HG02571 (cell line): ENCODE results near the gene H2AZ2.

ENCODE experiments used
- ATAC-seq: cut with Tn5 transposase; IDR thresholded peaks from one replicate; pipeline ENCODE4 v1.9.1; 2021; ENCODE audit warnings: mild to moderate bottlenecking, moderate library complexity; ENCODE audit not compliant: unreplicated experiment

The H2AZ2 gene

DNA sequence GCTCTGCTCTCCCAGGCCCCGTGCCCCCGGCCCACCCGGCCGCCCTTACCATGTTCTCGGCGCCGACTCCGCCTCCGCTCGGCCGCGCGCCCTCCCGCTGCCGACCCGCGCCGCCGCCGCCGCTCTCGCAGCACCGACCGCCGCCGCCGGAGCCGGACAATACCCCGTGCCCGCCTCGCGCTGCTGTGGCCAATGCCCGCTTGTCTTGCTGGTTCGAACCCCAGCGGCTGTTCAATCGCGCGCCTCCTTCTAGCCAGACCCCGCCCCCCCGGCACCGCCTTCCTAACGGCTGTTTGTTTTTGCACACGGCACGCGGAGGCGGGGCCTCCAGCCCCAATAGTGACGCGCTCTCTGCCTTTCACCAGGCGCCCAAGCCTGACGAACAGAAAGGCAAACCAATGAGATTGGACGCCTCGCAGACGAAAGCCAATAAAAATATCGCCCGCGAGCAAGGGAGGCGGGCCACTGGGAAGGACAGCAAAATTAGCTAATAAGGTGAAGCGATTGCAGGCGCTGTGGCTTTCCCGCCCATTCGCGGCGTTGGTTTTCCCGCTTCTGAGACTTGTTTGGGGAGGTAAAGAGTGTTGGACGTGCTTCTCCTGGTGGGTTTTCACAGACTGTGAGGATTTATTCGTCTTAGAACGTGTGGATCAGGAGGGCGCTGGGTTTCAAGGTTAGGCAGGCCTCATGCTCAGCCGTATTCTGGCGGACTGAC is at the start of gene H2AZ2:
Gene H2AZ2, minus strand, starts transcription at position 168 of the 715 bp plus-strand sequence. Its CDS starts 116 bp downstream, at position 52.
- peak; percentile 84 for ATAC-seq

DNA sequence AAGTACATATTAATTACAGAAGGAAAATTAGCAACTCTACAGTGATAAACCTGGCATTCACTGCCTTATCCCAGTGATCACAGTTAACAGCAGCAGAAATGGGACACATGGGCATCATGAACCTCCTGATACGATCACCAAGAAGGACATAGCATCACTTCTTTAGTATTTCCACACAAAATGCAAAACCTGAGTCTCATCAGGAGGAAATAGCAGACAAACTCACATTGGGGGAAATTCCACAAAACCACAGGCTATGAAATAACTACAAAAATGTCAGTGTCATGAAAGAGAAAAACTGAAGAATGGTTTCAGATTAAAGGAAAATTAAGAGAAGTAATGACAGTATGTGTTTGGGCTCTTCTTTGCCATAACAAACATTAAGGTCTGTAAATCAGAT is 49.4 kb upstream of the H2AZ2 start:
- no peak for ATAC-seq

DNA sequence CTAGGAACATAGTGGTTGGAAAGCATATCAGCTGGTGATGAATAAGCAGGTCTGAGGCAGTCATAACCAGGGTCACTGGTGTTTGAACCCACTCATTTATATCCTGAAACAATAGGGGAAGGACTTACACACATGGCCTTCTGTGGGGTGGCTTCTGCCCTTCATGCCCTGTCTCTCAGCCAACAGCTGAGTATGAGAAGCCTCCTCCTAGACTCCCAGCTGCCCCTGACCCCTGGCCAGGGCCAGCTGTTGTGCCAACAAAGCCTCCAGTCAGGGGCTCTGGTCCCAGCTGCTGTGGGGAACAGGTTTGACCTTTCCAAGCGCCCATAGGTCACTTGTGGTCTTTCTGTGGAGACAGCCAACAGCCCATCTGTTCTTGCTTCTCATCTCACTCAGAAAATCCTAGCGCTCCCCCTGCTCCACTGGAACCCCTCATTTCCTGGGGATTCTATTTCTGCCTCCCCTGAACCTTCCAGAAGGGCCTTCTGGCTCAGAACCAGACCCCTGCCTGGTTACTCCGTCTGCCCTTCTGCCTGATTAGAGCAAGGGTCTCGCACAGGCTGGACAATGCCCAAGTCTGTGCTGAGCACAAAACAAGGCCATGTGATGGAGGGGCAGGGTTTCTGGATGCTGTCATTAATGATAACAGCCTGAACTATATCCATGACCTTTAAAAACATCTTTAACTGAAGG is 47.1 kb upstream of the H2AZ2 start:
- ATAC-seq, result no peak

DNA sequence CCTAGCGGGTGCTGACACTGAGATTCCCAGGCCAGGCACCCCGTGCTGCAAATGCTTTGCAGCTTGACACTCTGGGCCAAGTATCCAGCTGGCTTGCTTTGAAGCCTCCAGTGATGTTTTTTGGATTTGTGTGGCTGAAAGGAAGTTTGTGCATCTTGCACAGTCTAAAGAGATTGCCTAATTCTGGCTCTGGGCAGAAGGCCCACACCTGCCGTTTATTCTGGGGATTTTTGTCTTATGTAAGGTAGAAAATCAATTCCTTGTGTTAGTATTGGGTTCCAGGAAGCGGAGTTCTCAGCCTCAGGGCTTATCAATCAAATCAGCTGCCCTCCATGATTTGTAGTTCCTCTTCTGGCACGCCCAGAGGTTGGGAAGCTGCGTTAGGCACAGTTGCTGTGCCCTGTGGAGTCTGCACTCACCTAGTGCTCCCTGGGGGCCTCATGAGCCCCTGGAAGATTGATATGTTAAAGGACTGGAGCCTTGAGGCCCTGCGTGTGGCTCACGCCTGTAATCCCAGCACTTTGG is 45.9 kb upstream of the H2AZ2 start:
- ATAC-seq, result no peak

DNA sequence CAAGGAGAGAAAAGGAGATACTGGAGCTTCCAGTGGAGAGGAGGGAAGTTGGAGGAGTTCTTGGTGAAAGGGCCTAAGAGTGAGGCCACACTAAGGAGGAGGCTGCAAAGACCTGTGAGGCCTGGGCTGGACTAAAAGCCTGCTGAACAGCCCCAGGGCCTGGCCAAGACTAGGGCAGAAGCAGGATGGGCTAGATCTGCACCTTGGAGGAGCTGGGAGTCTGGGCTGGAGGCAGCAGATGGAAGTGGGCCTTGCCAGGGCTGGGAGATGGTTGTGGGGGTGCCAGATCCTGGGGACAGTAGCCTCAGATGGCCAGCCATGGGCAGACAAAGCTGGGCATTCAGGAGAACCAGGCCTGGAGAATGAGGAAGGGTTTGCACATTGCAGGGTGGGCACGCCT is 43.9 kb upstream of the H2AZ2 start:
- no peak for ATAC-seq

DNA sequence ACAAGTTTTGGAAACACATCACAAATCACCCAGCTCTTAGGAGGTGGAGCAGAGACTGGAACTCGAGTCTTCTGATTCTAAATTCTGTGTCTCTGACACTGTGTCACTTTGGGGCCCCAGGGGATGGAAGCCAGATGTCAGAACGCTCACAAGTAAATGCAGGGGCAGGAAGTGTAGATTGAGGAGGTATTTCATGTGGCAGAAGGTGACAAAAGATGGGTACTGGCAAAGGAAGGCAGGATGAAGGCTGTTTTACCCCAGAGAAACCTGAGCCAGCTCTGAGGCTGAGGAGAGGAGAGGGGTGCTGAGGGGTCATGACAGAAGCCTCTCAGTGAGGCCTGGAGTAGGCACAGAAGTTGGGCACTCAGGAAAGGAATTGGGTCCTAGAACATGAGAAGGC is 43.5 kb upstream of the H2AZ2 start:
- no peak for ATAC-seq

DNA sequence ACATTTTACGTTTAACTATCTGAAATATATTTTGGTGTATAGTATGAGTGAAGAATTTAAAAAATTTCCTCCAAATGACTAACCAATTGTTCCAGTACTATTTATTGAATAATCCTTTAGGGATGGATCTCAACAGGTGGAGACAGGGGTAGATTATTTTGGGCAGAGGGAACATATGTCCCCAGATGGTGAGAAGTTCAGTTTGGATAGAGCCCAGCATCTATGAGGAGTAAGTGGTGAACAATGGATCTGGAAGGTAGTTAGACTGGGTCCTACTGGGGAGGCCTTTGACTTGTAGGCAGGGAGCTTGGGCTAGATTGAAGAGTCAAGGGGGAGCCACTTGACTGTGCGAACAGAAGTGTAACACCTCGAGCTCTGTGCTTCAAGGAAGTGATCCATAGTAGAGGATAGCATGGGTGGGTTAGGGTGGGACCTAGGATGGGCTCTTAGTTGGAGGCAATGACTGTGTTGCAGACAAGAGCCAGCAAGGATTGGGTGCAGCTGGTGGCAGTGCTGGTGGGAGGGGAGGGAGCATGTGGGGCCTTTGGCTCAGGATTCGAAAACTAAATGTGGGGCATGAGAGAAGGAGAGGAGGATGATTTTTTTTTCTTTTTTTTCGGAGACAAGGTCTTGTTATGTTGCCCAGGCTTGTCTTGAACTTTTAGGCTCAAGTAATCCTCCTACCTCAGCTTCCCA is 41.3 kb upstream of the H2AZ2 start:
- ATAC-seq, result no peak

DNA sequence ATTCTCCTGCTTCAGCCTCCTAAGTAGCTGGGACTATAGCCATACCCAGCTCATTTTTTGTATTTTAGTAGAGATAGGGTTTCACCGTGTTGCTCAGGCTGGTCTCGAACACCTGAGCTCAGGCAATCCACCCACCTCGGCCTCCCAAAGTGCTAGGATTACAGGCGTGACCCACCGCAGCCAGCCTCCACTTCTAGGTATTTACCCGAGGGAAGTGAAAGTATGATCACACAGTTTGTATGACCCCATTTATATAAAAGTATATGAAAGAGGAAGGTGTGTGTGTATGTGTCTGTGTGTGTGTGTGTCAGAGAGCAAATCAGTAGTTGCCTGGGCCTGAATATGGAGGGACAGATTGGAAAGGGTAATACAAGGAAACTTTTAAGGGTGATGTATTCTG is 39.4 kb upstream of the H2AZ2 start:
- no peak for ATAC-seq

DNA sequence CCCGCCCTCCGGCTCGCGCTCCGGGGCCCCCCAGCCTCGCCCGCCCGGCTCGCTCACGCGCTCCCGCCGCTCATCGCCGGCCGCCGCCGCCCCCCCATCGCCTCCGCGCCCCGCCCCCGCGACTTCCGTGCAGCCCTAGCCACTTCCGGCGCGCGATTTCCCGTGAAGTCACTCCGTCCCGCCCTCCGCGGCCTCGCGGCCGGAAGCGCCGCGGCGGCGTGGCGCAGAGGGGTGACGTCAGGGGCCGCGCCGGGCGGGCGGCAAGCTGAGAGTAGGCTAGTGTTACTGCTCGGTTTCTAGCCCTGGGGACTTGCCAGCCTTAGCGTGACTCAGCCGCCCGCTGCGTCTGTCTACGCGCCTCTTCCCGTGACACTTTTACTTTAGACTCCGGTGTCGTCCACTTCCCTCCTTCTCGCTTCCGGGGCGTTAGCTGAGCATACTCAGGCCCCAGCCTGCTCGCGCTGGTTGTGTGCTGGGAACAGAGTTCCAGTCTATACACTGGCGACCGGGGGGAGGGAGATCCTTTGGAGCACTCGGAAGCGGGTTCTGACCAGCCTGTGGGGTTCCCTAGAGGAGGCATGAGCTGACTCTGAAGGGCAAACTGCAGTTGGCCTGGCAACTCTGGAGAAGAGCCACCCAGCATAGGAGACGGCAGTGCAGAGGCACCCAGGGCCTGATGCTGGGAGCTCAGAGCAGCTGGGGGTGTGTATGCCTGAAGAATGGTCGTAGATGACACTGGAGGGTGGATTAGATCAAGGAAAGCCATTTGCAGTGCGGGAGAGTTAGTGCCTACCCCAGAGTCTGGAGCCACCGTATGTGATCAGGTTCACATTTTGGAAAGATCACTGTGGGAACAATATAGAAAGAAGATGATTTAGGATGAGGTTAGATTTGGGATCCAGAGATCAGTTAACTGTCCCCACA is 37.8 kb upstream of the H2AZ2 start, which contains the start of gene PURB:
Gene PURB, minus strand, starts transcription at position 137 of the 924 bp plus-strand sequence. CDS start 182 bp downstream, outside the sequence.
- ATAC-seq, result peak; percentile 82

DNA sequence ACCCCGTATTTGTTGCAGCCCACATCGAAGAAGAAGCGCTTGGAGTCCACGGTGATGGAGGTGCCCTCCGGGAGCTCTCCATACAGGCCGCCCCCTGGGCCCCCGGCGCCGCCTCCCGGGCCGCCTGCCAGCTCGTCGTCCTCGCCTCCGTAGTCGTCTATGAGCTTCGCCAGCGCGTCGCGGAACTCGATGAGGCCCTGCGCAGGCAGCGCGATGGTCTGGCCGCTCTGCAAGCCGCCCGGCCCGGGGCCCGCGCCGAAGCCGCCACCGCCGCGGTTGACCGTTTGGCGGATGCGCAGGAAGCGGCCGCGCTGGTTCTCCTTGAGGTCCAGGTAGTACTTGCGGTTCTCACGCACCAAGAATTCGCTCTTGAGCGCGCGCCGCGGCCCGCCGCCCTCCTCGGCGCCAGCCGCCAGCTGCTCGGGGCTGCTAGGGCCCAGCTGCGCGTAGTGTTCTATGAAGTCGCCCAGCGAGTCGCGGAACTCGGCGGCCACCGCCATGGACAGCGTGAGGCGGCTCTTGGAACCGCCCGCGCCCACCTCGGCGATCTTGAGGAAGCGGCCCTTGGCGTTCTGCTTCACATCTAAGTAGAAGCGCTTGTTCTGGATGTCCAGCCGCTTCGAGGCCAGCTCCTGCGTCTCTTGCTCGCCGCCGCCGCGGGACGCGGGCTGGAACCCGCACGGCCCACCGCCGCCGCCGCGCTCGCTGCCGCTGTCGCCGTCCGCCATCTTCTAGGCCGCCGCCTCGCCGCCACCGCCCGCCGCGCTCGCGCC is 36.9 kb upstream of the H2AZ2 start:
- ATAC-seq, result peak; percentile 18

DNA sequence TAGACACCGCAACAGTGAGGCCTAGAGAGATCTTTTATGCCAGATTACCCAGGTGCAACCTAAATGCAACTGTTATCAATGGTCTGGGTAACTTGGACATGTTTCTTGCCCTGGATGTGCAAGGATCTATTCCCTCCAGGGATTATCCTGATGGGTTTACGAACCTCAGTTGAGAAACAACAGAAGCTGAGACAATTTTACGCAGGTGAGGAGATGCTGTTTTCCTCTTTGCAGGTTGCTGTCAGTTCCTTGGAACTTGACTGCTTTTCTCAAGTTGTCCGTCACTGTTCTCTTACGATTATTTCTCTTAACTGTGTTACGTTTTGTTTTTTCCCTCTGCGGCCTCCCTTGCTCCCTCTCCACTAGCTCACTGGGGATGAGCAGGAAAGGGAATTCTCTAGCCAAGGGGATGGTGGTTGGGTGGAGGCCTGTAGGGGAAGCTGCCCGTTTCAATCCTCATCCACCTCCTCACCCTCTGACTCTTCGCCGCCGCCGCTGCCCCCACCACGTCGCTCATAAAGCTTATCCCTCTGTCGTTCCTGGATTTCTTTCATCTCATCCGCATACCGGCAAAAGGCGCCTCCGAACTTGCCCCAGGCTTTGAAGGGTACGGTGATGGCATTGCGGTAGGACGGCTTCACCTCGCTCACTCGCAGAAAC is 36.2 kb upstream of the H2AZ2 start:
- ATAC-seq, result no peak

DNA sequence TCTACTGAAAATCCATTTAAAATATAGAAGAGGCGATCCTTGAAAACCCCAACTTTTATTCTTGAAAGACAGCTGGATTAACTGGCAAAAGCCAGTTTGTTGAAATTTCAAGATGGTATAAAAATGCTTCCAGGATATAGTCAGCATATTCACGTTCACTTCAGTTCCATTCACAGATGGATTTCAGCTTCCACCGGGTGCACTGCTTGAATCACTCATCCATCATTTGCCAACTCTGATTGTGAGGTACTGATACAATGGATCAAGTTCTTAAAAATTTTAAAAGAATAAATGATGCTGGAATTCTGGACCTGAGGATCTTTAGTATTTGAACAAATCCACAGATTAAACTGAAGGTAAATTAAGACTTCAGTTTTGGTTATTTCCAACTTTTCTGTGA is 35.0 kb upstream of the H2AZ2 start:
- ATAC-seq, result no peak

DNA sequence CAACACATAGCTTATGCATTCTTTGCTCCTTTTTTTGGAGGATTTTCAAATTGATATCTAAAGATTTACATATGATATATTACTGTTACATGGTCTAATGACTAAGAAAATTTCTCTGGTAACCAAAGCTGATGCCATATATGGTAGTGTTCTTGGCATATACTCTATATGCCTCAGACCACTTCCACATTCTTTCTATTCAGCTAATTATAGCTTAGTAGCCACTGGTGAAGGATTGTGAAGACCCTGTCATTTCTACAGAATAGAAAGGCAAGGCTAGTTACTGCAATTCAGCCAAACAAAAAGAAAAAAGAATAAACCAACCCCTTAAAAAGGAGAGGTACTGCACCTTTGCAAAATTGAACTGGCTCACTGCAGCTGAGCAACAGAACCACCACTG is 33.7 kb upstream of the H2AZ2 start:
- no peak for ATAC-seq

DNA sequence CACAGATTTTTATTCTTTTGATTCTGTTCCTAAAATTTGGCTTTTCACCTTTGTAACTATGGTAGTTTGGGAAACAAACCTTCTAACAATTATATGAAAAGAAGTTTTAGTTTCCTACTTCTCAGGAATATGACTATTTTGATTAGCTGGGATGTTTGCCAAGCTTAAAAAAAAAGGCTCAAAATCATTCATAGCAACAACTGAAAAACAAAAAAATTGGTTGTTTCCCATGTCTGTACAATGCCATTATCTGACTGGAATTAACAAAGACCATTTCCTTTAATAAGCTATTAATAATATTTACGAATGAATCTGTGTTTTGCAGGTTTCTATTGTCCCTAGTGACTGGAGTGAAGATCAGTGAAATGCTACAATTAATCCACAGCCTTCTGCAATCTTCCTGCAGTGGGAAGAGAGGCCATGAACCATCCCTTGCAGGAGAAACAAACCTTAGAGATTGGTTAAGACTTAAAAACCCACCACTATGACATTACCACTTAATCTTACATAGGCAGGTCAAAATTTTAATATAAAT is 33.2 kb upstream of the H2AZ2 start:
- ATAC-seq, result no peak

DNA sequence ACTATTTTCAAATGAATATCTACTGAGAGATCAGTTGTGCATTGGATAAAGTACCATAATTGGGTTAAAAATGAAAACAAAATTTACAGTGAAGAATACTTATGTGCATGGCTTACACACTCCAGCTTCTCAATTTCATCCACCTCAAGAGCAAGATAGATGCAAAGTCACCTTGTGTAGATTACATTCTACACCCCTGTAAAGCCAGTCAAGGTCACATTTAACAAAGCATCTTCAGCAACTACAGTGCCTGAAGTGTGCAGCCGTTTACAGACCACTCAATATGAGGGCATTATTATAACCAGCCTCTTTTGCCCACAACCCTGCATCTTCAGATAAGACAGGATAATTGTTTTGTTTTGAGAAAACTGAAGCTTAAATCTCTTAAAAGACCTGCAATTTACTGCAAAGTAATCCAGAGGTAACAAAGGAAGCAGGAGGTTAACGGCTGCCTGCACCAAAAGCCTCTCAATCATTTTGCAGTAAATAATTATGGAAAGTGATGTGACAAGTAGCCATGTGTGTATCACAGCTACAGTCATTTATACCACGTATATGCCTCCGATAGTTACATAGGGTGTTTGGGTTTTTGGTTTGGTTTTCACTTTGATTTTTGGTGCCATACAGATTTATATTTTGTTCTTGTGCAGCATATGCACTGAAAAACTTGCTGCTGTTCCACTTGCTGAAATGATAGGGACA is 32.6 kb upstream of the H2AZ2 start:
- ATAC-seq, result no peak

DNA sequence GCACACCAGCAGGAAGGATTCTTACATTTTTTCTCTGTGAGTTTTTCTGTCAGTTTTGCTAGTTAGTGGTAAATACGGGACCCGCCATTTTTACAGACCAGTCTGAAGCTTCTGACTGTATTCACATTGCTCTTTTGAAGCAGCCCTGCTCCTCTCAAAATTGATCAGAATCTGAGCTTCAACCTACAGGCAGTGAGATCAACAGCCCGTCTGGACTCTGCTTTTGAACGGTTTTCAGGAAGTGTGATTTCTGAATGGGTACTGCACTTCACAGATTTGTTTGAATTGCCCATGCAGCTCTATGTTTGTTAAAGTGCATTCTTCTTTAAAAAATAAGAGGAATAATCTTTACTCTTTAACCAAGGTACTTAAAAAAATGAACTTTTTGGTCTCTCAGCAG is 28.5 kb upstream of the H2AZ2 start:
- no peak for ATAC-seq

DNA sequence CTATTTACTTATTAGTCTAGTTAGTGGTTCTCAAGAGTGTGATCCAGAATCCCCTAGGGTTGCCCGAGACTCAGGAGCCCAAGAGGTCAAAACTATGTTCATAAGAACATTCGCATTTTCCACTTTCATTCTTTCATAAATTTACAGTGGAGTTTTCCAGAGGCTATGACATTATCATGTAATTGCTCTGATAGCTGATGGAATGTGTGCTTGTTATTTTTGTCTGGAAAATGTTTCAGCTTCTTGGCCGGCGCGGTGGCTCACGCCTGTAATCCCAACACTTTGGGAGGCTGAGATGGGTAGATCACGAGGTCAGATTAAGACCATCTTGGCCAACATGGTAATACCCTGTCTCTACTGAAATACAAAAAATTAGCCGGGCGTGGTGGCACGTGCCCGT is 27.4 kb upstream of the H2AZ2 start:
- no peak for ATAC-seq

DNA sequence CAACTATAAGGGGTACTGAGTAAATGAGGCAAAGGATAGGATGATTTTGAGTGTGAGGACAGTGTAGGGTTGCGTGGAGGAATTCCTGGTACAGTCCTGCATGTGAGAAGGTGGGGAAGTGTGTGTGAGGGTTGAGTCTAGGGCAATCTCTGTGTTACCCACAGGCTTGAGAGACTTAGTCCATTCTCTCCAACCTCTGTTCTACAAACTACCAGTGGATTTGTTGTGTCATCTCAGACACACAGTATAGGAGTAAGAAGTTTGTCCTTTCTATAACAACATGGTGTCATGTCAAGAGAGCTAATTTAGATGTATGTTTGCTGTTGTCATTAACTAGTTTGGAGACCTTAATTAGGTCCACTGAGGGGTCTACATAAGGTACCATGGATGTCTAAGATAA is 24.9 kb upstream of the H2AZ2 start:
- ATAC-seq, result no peak
